Psoas muscle (tissue), 8 donors: ENCODE results near the gene PLEKHM1. TPM values are rescaled to one million over a fixed set of nuclear protein-coding genes. Genes with fewer than 3 reads are reported as not detected.
A peak's percentile ranks its signal among the peaks of the same experiment; 100 is the strongest.
"Not testable (repeated sequence)": the region's sequence is repeated elsewhere in the genome, so short reads cannot be mapped to it uniquely, and the experiment has no call there.

Experiments used
- ATAC-seq, 4 donors: fragments of 200-7000 bp; cut with Tn5 transposase; one replicate each; pipeline ENCODE4 v1.9.1; 2020; ENCODE audit warnings: moderate library complexity in 3 of 4, mild to moderate bottlenecking in 2 of 4
- DNase-seq, 2 donors: peaks; one replicate each; pipeline ENCODE4 v3.0.0-alpha.2; 2020
- H3K27ac ChIP-seq: fragments of 200-600 bp; one replicate; pipeline ENCODE4 v1.8.0; 2022
- H3K27me3 ChIP-seq, 3 donors: fragments of 200-600 bp in 1 of 3; one replicate each; pipeline versions ENCODE4 v1.6.1 to v1.8.0; 2013 to 2022; ENCODE audit warnings: low read length in 2 of 3, mild to moderate bottlenecking in 2 of 3, moderate library complexity in 1 of 3; ENCODE audit not compliant: insufficient read depth in 3 of 3
- H3K36me3 ChIP-seq, 2 donors: fragments of 200-600 bp in 1 of 2; one replicate each; pipeline versions ENCODE4 v1.6.1 to v1.8.0; 2013 to 2022; ENCODE audit warnings: low read depth in 1 of 2, mild to moderate bottlenecking in 1 of 2, moderate library complexity in 1 of 2; ENCODE audit not compliant: insufficient read depth in 1 of 2
- H3K4me1 ChIP-seq: fragments of 200-600 bp; one replicate; pipeline ENCODE4 v1.8.0; 2022
- H3K4me3 ChIP-seq: fragments of 200-600 bp; one replicate; pipeline ENCODE4 v1.8.0; 2022; ENCODE audit warnings: mild to moderate bottlenecking
- H3K9me3 ChIP-seq: fragments of 200-600 bp; one replicate; pipeline ENCODE4 v1.8.0; 2022
- WGBS, 3 donors: extraction: QIAGEN DNeasy Blood & Tissue Kit; methylation state at CpG; one replicate each; pipeline versions ENCODE4 v1.1.6 to v1.1.7; 2013; 5-methylcytosine and 5-hydroxymethylcytosine counted together
- intact Hi-C, 2 donors: fragments of 100-400 bp; cut with DNase I; formaldehyde crosslinking; loops; one replicate each; pipeline versions ENCODE4 v1.11.0 to v1.14.2; 2022
- polyA plus RNA-seq, 3 donors: library from polyadenylated mRNA; stranded (reverse); fragments of 200-250 nt; gene quantifications; one replicate each; pipeline ENCODE4 v1.2.3, GENCODE V29; 2013
- total RNA-seq, 4 donors: library from RNA; stranded (reverse); fragmentation: NEBNext Ultra II Directional in 2 of 4; extraction: Animal tissue kit (Norgen Biotek cat#: 25700) in 2 of 4; gene quantifications; one replicate each; pipeline versions ENCODE4 v1.2.1 to v1.2.4, GENCODE V29; 2021 to 2023
- donor health status: healthy with polysubstance abuse.
- donor health status: DM: no; HTN: no; CAD: no; lungs with moderate emphysema.
- donor health status: Bipolar disorder and iron deficiency.
- donor health status: healthy.
- donor health status: DM: yes; HTN: yes; CAD: no.
- donor health status: DM: no; HTN: no; CAD: no.
- donor health status: DM: no; HTN: no; CAD: no.
- donor health status: DM: yes; HTN: yes; CAD: no.

The PLEKHM1 gene
- total and polyA plus RNA-seq, 7 donors, result 13.0 to 47.6 (median 25.5) TPM

DNA sequence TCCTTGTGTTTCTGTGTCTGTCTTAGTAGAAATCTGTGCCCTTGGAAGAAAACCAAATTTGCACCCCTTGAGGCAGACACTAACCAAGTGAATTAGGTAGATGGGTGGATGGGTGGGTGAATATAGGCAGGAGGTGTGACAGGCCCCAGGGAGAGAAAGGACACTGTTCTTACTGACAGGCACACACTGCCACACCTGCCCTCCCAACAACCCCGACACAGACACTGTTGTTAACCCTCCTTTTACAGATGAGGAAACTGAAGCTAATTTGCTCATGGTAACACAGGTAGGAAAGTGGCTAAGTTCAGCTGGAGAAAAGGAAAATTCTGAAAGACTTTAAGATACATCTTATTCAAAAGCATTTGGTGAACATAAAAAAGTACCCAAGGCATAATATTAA is 42.0 kb downstream of the PLEKHM1 start:
- H3K36me3 ChIP-seq, result peaks cover 0 to 33% of the 10 kb centered on the region in 2 donors
- DNase-seq, H3K27ac ChIP-seq, H3K27me3 ChIP-seq, intact Hi-C loops, H3K9me3 ChIP-seq, H3K4me3 ChIP-seq, H3K4me1 ChIP-seq, ATAC-seq: not testable (repeated sequence)
- WGBS, 3 donors, result 89 to 100% (median 93%) methylated on average over 1 of the region's 1 CpG

DNA sequence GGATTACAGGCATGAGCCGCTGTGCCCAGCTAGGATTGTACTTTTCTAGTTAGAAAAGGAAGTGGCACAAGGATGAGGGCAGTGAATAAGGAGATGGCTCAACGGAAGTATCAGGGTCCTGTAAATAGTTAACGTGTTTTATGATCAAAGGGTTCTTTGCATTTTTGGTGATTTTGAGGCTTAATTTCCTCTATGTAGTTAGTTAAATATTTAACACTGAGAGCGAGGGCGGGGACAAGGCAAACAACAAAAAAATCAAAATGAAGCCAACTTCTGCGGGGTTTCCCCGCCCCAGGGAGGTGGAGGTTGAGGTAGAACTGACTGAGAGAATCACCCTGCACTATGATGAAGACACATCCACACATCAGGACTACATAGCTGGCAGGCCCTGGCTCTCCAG is 42.5 kb downstream of the PLEKHM1 start:
- H3K4me1 ChIP-seq, intact Hi-C loops, H3K27ac ChIP-seq, H3K27me3 ChIP-seq, ATAC-seq, H3K4me3 ChIP-seq, H3K9me3 ChIP-seq: not testable (repeated sequence)
- WGBS, 3 donors, result 91 to 95% (median 93%) methylated on average over 7 of the region's 7 CpGs
- peak in 1 of 2 donors; percentile 8 for DNase-seq
- peaks cover 0 to 31% of the 10 kb centered on the region in 2 donors for H3K36me3 ChIP-seq

DNA sequence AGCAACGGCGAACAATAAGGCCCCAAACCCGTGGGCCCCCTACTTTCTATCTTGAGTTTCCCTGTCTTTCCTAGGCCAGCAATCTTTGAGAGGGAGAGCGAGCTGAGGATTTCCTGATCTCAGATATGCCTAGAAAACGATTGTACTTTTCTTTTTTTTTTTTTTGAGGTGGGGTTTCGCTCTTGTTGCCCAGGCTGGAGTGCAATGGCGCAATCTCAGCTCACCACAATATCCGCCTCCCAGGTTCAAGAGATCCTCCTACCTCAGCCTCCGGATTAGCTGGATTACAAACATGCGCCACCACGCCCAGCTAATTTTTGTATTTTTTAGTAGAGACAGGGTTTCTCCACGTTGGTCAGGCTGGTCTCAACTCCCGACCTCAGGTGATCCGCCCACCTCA is 42.9 kb downstream of the PLEKHM1 start:
- H3K27ac ChIP-seq, H3K4me3 ChIP-seq, H3K27me3 ChIP-seq, H3K4me1 ChIP-seq, H3K9me3 ChIP-seq, intact Hi-C loops: not testable (repeated sequence)
- 72 to 75% (median 73%) methylated on average over 13 to 14 of the region's 14 CpGs for WGBS, 3 donors
- peak in 1 of 4 donors; percentile 9 for ATAC-seq
- peaks cover 0 to 31% of the 10 kb centered on the region in 2 donors for H3K36me3 ChIP-seq
- DNase-seq, result peak in 1 of 2 donors; percentile 30

DNA sequence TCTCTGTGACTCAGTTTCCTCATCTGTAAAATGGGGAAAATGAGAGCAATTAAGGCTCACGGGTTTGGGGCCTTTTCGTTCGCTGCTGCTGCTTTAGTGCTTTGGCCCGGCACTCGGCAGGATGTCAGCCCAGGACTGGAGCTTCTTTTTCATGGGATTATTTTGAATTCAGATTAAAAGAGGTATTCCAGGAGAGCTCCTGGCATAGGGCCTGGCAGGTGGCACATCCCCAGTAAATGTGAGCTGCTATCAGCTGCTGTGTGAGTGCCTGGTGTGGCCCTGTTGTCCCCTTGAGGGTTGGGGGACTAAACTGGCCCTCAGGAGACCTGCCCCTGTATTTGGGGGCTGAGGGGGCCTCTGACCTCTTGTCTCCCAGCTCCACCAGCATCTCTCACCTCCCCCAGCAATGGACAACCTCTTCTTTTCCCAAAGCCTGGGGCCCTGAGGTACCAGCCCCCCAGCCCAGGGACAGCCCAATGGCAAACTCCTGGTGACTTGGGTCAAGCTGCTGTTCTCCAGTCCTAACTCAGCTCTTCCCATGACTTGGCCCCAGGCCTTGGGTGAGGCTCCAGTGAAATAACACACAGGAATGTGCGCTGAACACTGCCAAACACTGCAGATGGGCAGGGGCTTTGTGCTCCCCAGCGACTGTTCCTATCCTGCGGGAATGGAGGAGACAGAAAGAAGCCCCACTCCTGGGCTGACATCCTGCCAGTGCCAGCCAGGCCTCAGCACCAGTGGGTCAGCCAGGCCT is 43.5 kb downstream of the PLEKHM1 start:
- H3K27me3 ChIP-seq, H3K27ac ChIP-seq, H3K4me3 ChIP-seq, H3K4me1 ChIP-seq, intact Hi-C loops, H3K9me3 ChIP-seq: not testable (repeated sequence)
- H3K36me3 ChIP-seq, result peaks cover 0 to 31% of the 10 kb centered on the region in 2 donors
- 69 to 82% (median 82%) methylated on average over 8 of the region's 8 CpGs for WGBS, 3 donors
- peak in 1 of 2 donors; percentile 72 for DNase-seq
- peak; percentile 33 to 53 (median 40) for ATAC-seq

DNA sequence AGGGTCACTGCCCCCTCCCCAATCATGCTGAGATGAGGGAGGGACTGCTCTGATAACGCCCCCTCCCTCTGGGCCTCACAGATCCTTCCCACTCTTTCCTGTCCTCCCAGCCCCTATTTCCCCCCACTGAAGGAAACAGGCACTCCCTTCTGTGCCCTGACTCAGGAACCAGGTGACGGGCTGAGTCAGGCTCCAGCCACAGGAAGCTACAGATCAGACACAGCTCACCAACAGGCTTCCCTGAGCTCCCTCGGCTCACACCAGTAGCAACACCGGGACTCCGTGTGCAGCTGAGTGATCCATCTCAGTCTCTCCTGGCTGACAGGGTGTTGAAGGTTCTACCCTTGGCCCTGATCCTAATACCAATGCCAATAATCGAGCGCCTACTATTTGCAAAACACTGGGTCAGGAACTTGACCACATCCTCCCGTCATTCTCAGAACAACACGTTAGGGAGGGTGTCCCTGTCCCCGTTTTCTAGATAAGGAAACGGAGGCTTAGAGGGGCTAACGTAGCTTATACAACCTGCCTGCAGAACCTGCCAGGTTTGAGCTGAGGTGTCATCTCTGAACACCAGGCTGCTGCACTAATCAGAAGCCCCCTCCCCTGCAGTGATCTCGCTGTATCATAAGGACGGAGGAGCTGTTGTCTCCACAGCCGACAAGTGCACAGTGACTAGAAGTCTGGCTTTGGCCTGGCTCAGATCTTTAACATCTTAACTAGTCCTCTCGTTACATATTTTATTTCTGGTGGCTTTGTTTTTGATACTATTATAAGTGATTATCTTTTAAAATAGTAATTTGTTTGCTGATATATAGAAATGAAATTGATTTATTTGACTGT is 44.4 kb downstream of the PLEKHM1 start:
- DNase-seq, result peak in 1 of 2 donors; percentile 9
- WGBS, 3 donors, result 61 to 63% (median 61%) methylated on average over 15 to 16 of the region's 16 CpGs
- H3K27me3 ChIP-seq, H3K4me3 ChIP-seq, H3K9me3 ChIP-seq, intact Hi-C loops, H3K27ac ChIP-seq, H3K4me1 ChIP-seq: not testable (repeated sequence)
- ATAC-seq, result peak; percentile 48 to 84 (median 64)
- peaks cover 0 to 29% of the 10 kb centered on the region in 2 donors for H3K36me3 ChIP-seq

DNA sequence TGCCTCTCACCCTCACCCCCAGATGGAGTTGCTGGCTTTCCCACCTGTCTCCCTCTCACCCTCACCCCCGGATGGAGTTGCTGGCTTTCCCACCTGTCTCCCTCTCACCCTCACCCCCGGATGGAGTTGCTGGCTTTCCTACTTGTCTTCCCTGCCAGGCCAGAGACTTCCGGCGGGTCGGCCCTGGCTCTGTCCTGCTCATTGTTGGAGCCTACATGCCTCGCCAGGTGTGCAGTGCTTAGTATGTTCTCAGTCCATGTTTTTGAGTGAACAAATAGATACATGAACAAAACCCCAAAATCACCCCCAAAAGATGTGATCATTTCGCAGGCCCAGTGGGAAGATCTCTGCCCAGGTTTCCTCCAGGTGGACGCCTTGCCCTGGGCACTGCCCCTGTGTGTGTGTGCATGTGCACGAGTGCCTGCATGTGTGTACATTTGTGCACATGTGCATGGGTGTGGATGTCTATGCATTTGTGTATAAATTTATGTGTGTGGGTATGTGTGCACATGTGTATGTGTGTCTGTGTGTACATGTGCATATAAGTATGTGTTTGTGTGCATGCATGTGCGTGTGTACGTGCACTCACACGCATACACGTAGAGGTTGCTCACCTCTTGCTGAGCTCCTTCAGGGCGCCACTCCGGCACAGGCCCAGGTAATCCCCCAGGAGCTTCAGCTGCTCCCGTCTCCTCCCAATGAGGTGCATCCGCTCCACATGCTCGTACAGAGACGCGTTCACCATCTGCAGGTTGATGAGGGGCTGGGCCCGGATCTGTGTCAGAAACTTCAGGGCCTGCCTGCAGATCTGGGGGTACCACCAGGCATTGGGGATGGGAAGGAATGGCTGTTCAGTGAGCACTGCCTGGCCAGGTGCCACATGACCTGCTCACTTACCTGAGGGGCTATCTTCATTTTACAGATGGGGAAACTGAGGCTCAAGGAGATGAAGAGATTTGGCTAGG is 45.4 kb downstream of the PLEKHM1 start:
- DNase-seq, result peak in 1 of 2 donors; percentile 28

DNA sequence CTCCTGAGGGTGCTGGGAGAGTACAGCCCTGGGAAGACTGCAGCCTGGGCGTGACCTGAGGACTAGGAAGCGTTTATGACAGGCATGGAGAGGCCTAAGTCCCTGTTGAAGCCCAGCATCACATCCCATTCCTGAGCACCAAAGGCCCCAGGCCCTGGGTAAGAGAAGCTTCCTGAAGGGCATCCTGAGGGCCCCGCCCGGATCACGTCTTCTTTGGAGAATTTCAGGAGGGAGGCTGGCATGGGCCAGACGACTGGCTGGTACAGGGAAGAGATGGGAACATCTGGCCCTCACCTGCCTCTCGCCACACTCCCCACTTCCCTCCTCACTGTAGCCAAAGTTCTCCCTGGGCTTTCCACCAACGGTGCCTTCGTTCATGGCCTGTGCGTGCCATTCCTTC is 46.2 kb downstream of the PLEKHM1 start:
- Histone ChIP-seq H3K4me1 (peaks cover 14% of the 10 kb centered on the region), H3K36me3 (peaks cover 0 to 27% of the 10 kb centered on the region in 2 donors)
- H3K4me3 ChIP-seq, H3K27ac ChIP-seq, intact Hi-C loops, H3K27me3 ChIP-seq, H3K9me3 ChIP-seq, ATAC-seq: not testable (repeated sequence)
- WGBS, 3 donors, result 87 to 88% (median 87%) methylated on average over 9 to 10 of the region's 10 CpGs
- DNase-seq, result peak in 1 of 2 donors; percentile 23

More for the DNA sequence above, 45.4 kb downstream of the PLEKHM1 start:
- H3K27ac ChIP-seq, H3K27me3 ChIP-seq, ATAC-seq, H3K9me3 ChIP-seq, intact Hi-C loops, H3K4me1 ChIP-seq, H3K4me3 ChIP-seq: not testable (repeated sequence)
- 78 to 88% (median 82%) methylated on average over 21 of the region's 21 CpGs for WGBS, 3 donors
- peaks cover 0 to 27% of the 10 kb centered on the region in 2 donors for H3K36me3 ChIP-seq

DNA sequence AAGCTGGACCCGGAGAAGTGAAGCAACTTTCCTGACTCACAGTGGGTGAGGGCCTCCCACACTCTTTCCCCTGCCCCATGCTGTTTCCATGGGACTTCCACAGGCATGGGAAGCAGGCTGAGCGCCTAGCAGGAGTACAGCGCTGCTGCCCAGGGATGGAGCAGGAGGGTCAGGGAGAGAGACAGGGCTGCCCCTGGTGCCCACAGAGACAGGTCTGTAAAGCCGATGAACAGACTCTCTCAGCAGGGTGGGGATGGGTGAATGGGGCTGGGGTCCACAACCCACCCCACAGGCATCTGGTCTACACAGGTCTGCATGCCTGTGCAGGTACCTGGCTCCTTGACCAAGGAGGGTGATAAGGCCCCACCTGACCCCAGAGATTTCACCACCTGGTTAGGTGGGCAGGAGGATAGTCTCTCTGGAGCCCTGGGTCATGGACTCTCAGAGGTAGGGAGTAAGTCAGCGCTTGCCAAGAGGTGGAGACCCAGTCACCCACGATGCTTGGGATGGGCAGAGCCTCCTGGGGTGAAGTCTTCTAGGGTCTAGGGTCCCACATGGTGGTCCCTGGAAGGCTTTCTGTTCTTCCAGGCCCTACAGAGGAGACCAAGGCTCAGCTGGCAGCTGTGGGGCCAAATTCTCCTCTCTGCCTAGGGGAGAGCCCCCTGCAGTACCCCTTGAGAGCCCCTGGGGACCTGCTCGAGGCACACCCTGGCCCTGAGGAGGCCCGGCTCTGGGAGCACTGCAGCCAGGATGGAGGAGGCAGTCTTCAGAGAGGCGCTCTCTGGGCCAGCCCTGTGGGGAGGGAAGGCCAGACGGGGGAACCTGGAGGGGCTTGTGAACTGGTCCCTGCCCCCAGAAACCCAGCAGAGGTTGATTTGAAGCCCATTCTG is 46.9 kb downstream of the PLEKHM1 start:
- 84 to 100% (median 88%) methylated on average over 8 to 10 of the region's 10 CpGs for WGBS, 3 donors
- Histone ChIP-seq H3K4me1 (peaks cover 18% of the 10 kb centered on the region), H3K36me3 (peaks cover 0 to 32% of the 10 kb centered on the region in 2 donors)
- DNase-seq, result peak in 1 of 2 donors; percentile 42
- H3K4me3 ChIP-seq, H3K27me3 ChIP-seq, intact Hi-C loops, ATAC-seq, H3K27ac ChIP-seq, H3K9me3 ChIP-seq: not testable (repeated sequence)
